Neural progenitor cell (in vitro differentiated cells): Measurements from ENCODE around the gene DNAJC18. TPM values are rescaled to one million over a fixed set of nuclear protein-coding genes. Genes with fewer than 3 reads are reported as not detected.
A peak's percentile ranks its signal among the peaks of the same experiment; 100 is the strongest.

ENCODE experiments used
- DNase-seq: peaks from one replicate; pipeline ENCODE4 v3.0.0-alpha.2; 2016; ENCODE audit warnings: low spot score
- H2AFZ ChIP-seq: fragments of 200-600 bp; sonication (generic); replicated peaks from 2 replicates; pipeline ENCODE4 v1.6.1; 2016; ENCODE audit warnings: antibody characterized with exemption
- H3F3A ChIP-seq: fragments of 200-600 bp; sonication (generic); 2 replicates; pipeline ENCODE4 v1.6.1; 2016; ENCODE audit warnings: antibody characterized with exemption, low read depth
- H3K27ac ChIP-seq: fragments of 200-600 bp; sonication (generic); 2 replicates; pipeline ENCODE4 v1.5.1; 2016; ENCODE audit warnings: mild to moderate bottlenecking
- H3K27me3 ChIP-seq: fragments of 200-600 bp; sonication (generic); 2 replicates; pipeline ENCODE4 v1.6.1; 2016; ENCODE audit warnings: mild to moderate bottlenecking, moderate library complexity
- H3K36me3 ChIP-seq: fragments of 200-600 bp; sonication (generic); 2 replicates; pipeline ENCODE4 v1.5.1; 2016
- H3K4me1 ChIP-seq: fragments of 200-600 bp; sonication (generic); 2 replicates; pipeline ENCODE4 v1.6.1; 2016; ENCODE audit warnings: mixed run types
- H3K4me2 ChIP-seq: fragments of 200-600 bp; sonication (generic); 2 replicates; pipeline ENCODE4 v1.6.1; 2016
- H3K4me3 ChIP-seq: fragments of 200-600 bp; sonication (generic); 2 replicates; pipeline ENCODE4 v1.5.1; 2016
- H3K79me2 ChIP-seq: fragments of 200-600 bp; sonication (generic); 2 replicates; pipeline ENCODE4 v1.6.1; 2016; ENCODE audit warnings: low read depth
- H3K9ac ChIP-seq: fragments of 200-600 bp; sonication (generic); 2 replicates; pipeline ENCODE4 v1.6.1; 2016
- H3K9me3 ChIP-seq: fragments of 200-600 bp; sonication (generic); 2 replicates; pipeline ENCODE4 v1.5.1; 2016; ENCODE audit warnings: low read depth
- H4K20me1 ChIP-seq: fragments of 200-600 bp; sonication (generic); 2 replicates; pipeline ENCODE4 v1.6.1; 2016; ENCODE audit warnings: low read depth
- H3K27ac Mint-ChIP-seq: 3 replicates; pipeline ENCODE4 v1.8.0; 2021; ENCODE audit warnings: mixed read lengths
- H3K27me3 Mint-ChIP-seq: 2 replicates; pipeline ENCODE4 v1.8.0; 2022; ENCODE audit warnings: low read depth, mild to moderate bottlenecking, inconsistent platforms, moderate library complexity, mixed read lengths; ENCODE audit not compliant: insufficient read depth
- H3K36me3 Mint-ChIP-seq: 3 replicates; pipeline ENCODE4 v1.8.0; 2021; ENCODE audit warnings: mixed read lengths
- H3K4me1 Mint-ChIP-seq: 3 replicates; pipeline ENCODE4 v1.8.0; 2021; ENCODE audit warnings: mixed read lengths
- H3K4me3 Mint-ChIP-seq: 3 replicates; pipeline ENCODE4 v1.8.0; 2021; ENCODE audit warnings: mild to moderate bottlenecking, moderate library complexity, mixed read lengths
- H3K9me3 Mint-ChIP-seq: 3 replicates; pipeline ENCODE4 v1.8.0; 2020; ENCODE audit warnings: mixed read lengths
- CTCF ChIP-seq: fragments of 200-600 bp; sonication (generic); IDR thresholded peaks from 2 replicates; pipeline ENCODE4 v1.5.1; 2017; ENCODE audit warnings: antibody characterized with exemption, mild to moderate bottlenecking
- EZH2 ChIP-seq: fragments of 200-600 bp; sonication (generic); IDR thresholded peaks from 2 replicates; pipeline ENCODE4 v1.6.1; 2017; ENCODE audit warnings: antibody characterized with exemption, mild to moderate bottlenecking, moderate library complexity
- EZH2phosphoT487 ChIP-seq: fragments of 200-600 bp; sonication (generic); IDR thresholded peaks from 2 replicates; pipeline ENCODE4 v1.6.1; 2017; ENCODE audit warnings: antibody characterized with exemption
- total RNA-seq: library from RNA; depleted of rRNA; stranded (reverse); fragments of >200 nt; gene quantifications from 2 replicates; pipeline ENCODE4 v1.2.3, GENCODE V29; 2015; ENCODE audit warnings: low replicate concordance

Gene DNAJC18
- total RNA-seq, 1 donor from 2014 or later, result 21.7 TPM

GRCh38 chr5:139394123-139394653 lies 45.1 kb downstream of the DNAJC18 start:
- Histone ChIP-seq H2AFZ (peak overlapping the region; percentile 83), H3F3A (peaks cover 36% of the 10 kb centered on the region)

GRCh38 chr5:139393497-139394122 lies 45.7 kb downstream of the DNAJC18 start:
- DNase-seq, result peak; percentile 22
- H3K27me3 Mint-ChIP-seq, result peaks cover 30% of the 10 kb centered on the region
- H3K9me3 Mint-ChIP-seq, result no peaks in the 10 kb centered on the region
- Histone ChIP-seq H3K9me3 (no peaks in the 10 kb centered on the region), H4K20me1 (peaks cover 4% of the 10 kb centered on the region), H3K79me2 (no peaks in the 10 kb centered on the region), H3K4me1 (peaks cover 12% of the 10 kb centered on the region), H3F3A (peaks cover 36% of the 10 kb centered on the region), H2AFZ (peak overlapping the region; percentile 83), H3K4me2 (peak overlapping the region; percentile 82), H3K27me3 (peaks cover 51% of the 10 kb centered on the region), H3K4me3 (peak overlapping the region; percentile 46), H3K36me3 (no peaks in the 10 kb centered on the region), H3K9ac (no peak overlapping the region), H3K27ac (no peak overlapping the region)
- H3K4me3 Mint-ChIP-seq, result peak overlapping the region; percentile 77
- peaks cover 14% of the 10 kb centered on the region for H3K36me3 Mint-ChIP-seq
- peaks cover 14% of the 10 kb centered on the region for H3K4me1 Mint-ChIP-seq
- TF ChIP-seq CTCF (no peak), EZH2phosphoT487 (peak; percentile 60), EZH2 (peak; percentile 77)
- no peak overlapping the region for H3K27ac Mint-ChIP-seq

More at GRCh38 chr5:139394123-139394653, 45.1 kb downstream of the DNAJC18 start:
- Histone ChIP-seq H4K20me1 (peaks cover 4% of the 10 kb centered on the region), H3K36me3 (no peaks in the 10 kb centered on the region), H3K4me1 (peaks cover 12% of the 10 kb centered on the region), H3K4me3 (peak overlapping the region; percentile 46), H3K9ac (no peak overlapping the region), H3K79me2 (no peaks in the 10 kb centered on the region), H3K27ac (no peak overlapping the region), H3K27me3 (peaks cover 51% of the 10 kb centered on the region), H3K4me2 (peak overlapping the region; percentile 82), H3K9me3 (no peaks in the 10 kb centered on the region)
- peaks cover 30% of the 10 kb centered on the region for H3K27me3 Mint-ChIP-seq
- TF ChIP-seq EZH2phosphoT487 (peak; percentile 63), EZH2 (peak; percentile 71), CTCF (peak; percentile 75)
- H3K27ac Mint-ChIP-seq, result no peak overlapping the region
- H3K36me3 Mint-ChIP-seq, result peaks cover 14% of the 10 kb centered on the region
- peaks cover 14% of the 10 kb centered on the region for H3K4me1 Mint-ChIP-seq
- peak; percentile 88 for DNase-seq
- no peak overlapping the region for H3K4me3 Mint-ChIP-seq
- H3K9me3 Mint-ChIP-seq, result no peaks in the 10 kb centered on the region

DNA sequence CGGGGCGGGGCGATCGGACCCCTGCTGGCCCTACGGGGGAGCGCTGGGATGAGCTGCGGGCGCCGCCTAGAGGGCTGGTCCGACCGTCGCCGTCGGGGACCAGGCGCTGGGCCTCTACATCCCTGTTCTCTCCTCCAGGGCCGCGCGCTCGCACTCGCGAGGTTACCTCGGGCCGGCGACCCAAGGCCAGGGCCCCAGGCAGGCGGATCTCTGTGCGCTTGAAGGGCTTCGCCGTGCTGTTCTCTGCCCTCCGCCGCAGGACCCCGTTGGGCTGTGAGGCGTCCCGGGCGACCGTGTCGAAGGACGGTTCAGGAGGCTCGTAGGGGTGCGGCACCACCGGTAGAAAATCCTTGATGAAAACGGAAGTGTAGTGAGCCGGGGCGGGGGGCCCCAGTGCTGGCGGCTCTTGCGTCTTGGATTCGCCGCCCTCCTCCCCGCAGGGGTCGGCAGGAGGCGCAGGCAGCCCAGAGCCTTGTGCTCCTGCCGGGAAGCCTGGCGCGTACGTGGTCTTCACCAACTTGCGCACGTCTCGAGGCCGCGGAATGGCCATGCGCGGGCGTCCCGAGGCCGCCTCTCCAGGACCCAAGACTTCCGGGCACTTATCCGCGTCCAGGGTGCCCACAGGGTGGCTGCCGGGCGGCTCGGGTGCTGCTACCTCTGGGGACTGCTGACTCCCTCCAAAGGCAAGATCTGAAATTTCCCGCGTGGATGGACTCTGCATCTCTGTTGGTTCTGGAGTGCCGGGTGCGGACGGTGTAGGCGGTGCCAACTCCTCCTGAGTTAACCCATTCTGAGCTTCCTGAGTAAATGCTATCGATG lies 46.4 kb downstream of the DNAJC18 start:
- Mint-ChIP-seq H3K36me3 (peaks cover 12% of the 10 kb centered on the region), H3K4me3 (peak overlapping the region; percentile 77), H3K27me3 (peaks cover 30% of the 10 kb centered on the region), H3K27ac (no peak overlapping the region), H3K9me3 (no peaks in the 10 kb centered on the region), H3K4me1 (peaks cover 18% of the 10 kb centered on the region)
- peaks cover 36% of the 10 kb centered on the region for H3F3A ChIP-seq
- peaks cover 51% of the 10 kb centered on the region for H3K27me3 ChIP-seq
- H3K36me3 ChIP-seq, result no peaks in the 10 kb centered on the region
- H3K4me2 ChIP-seq, result peak overlapping the region; percentile 82
- H2AFZ ChIP-seq, result peak overlapping the region; percentile 83
- H3K79me2 ChIP-seq, result no peaks in the 10 kb centered on the region
- DNase-seq, result peak; percentile 85
- peak overlapping the region; percentile 46 for H3K4me3 ChIP-seq
- H4K20me1 ChIP-seq, result peaks cover 4% of the 10 kb centered on the region
- peaks cover 16% of the 10 kb centered on the region for H3K4me1 ChIP-seq
- H3K9me3 ChIP-seq, result no peaks in the 10 kb centered on the region
- H3K27ac ChIP-seq, result no peak overlapping the region
- H3K9ac ChIP-seq, result no peak overlapping the region
- TF ChIP-seq EZH2 (peak; percentile 57), EZH2phosphoT487 (peak; percentile 51), CTCF (peak; percentile 66)
